Measurements from ENCODE around the gene ZNF57. TPM values are rescaled to one million over a fixed set of nuclear protein-coding genes. Genes with fewer than 3 reads are reported as not detected.

Gene ZNF57
- total and polyA plus RNA-seq, 2 of the 13 experiments (the other 11 are each of a cell fraction or from before 2014, with no cell fraction given), result 6.6 to 17.5 TPM

GRCh38 chr19:2906631-2907195 is 6.0 kb downstream of the ZNF57 start:
- ATAC-seq, result no peak
- CTCF ChIA-PET (ENCODE audit: low intra/inter-chr PET ratio, low total read pairs), result no interaction called here
- Histone ChIP-seq H3K4me2 (ENCODE audit: low read depth, low read length) (no peak overlapping the region), H3K4me1 (ENCODE audit: insufficient read depth, low read length) (peaks cover 47% of the 10 kb centered on the region), H3K9ac (ENCODE audit: insufficient read depth, low read depth, low read length) (no peak overlapping the region), H3K36me3 (replicated peaks in 1 of 2; ENCODE audit: control insufficient read depth in 1 of 2, insufficient read depth in 2 of 2, low read length in 2 of 2) (peaks cover 0 to 2% of the 10 kb centered on the region in 2 experiments; a peak in 2 of 5 replicates), H3K79me2 (ENCODE audit: insufficient read depth, low read length) (peaks cover 84% of the 10 kb centered on the region), H4K20me1 (ENCODE audit: insufficient read depth, low read length) (peaks cover 23% of the 10 kb centered on the region), H2AFZ (ENCODE audit: low read length) (no peak overlapping the region), H3K9me3 (ENCODE audit: low read length) (no peaks in the 10 kb centered on the region), H3K27ac (ENCODE audit: extremely low read length, insufficient read depth, low read length) (no peak overlapping the region), H3K4me3 (replicated peaks in 1 of 3; ENCODE audit: insufficient read depth in 1 of 3, low read depth in 2 of 3, low read length in 3 of 3) (no peak overlapping the region), H3K27me3 (ENCODE audit: control insufficient read depth in 1 of 2, insufficient read depth in 2 of 2, low read length in 2 of 2) (no peaks in the 10 kb centered on the region)
- in situ Hi-C loops (cut with HindIII; ENCODE audit: extremely low pct_ligation_motif_present, low pct_unique_long_range_greater_than_20kb) (no loop called here), intact Hi-C loops (cut with micrococcal nuclease; ENCODE audit: unreplicated experiment) (no loop called here)
- FAIRE-seq, result no peak
- BruUV-seq (replicated peaks), result no TSS peak
- POLR2A ChIA-PET, result no interaction called here
- TF ChIP-seq JARID2 (CRISPR knock-in tag; IDR thresholded peaks at IDR 0.05; ENCODE audit: insufficient replicate concordance) (no peak), STAG1 (CRISPR knock-in tag; IDR thresholded peaks at IDR 0.05) (no peak), KDM6A (CRISPR knock-in tag; IDR thresholded peaks at IDR 0.05; ENCODE audit: low read depth) (no peak), THYN1 (CRISPR knock-in tag; IDR thresholded peaks at IDR 0.05; ENCODE audit: borderline replicate concordance, low read depth) (no peak)
- DNase-seq (ENCODE audit: low spot score), result no peak
- 95% methylated on average over 12 of the region's 20 CpGs for WGBS (ENCODE audit: low lambda C conversion rate)

DNA sequence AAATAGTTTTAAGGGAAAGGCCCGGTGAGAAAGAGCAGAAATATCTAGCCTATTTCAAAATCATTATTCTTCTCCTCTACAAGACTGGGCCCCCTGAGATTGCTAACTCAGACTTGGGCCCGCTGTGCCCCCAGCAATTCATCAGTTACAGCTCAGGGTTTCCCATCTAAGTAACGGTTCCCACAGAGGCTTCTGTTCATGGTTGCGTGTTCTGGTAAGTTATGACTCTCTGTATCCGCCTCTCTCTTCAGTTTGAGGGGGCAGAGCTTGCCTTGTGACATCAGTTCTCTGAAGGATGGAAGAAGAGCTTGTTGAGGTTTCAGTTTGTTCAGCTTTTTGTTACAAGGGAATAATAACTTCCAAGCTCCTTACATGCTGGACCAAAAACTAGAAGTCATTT is 11.6 kb downstream of the ZNF57 start:
- H3K27ac ChIP-seq (ENCODE audit: extremely low read length, insufficient read depth, low read length), result no peak overlapping the region
- in situ Hi-C loops (cut with HindIII; ENCODE audit: extremely low pct_ligation_motif_present, low pct_unique_long_range_greater_than_20kb) (no loop called here), intact Hi-C loops (cut with micrococcal nuclease; ENCODE audit: unreplicated experiment) (no loop called here)
- H3K27me3 ChIP-seq (ENCODE audit: control insufficient read depth in 1 of 2, insufficient read depth in 2 of 2, low read length in 2 of 2), result no peaks in the 10 kb centered on the region
- WGBS (ENCODE audit: low lambda C conversion rate), result 91% methylated on average over 5 of the region's 5 CpGs
- no peaks in the 10 kb centered on the region for H3K9me3 ChIP-seq (ENCODE audit: low read length)
- no peak for FAIRE-seq
- BruUV-seq (replicated peaks), result no TSS peak
- H3K9ac ChIP-seq (ENCODE audit: insufficient read depth, low read depth, low read length), result no peak overlapping the region
- peaks cover 11 to 33% of the 10 kb centered on the region in 2 experiments for H3K36me3 ChIP-seq (replicated peaks in 1 of 2; ENCODE audit: control insufficient read depth in 1 of 2, insufficient read depth in 2 of 2, low read length in 2 of 2)
- H3K4me3 ChIP-seq (replicated peaks in 1 of 3; ENCODE audit: insufficient read depth in 1 of 3, low read depth in 2 of 3, low read length in 3 of 3), result no peak overlapping the region
- ATAC-seq, result no peak
- ChIA-PET POLR2A (interaction anchor here (1.7 kb wide), 1 partner anchor 10 kb away, joined by 4 read pairs; no protein-coding TSS in a partner anchor), CTCF (ENCODE audit: low intra/inter-chr PET ratio, low total read pairs) (no interaction called here)
- H3K4me1 ChIP-seq (ENCODE audit: insufficient read depth, low read length), result 0 out of 2 replicates have a peak, but pooled peaks cover 5% of the 10 kb centered on the region
- H2AFZ ChIP-seq (ENCODE audit: low read length), result no peak overlapping the region
- peaks cover 5% of the 10 kb centered on the region for H4K20me1 ChIP-seq (ENCODE audit: insufficient read depth, low read length)
- H3K4me2 ChIP-seq (ENCODE audit: low read depth, low read length), result no peak overlapping the region
- DNase-seq (ENCODE audit: low spot score), result no peak
- H3K79me2 ChIP-seq (ENCODE audit: insufficient read depth, low read length), result peaks cover 69% of the 10 kb centered on the region
- no peak for TF ChIP-seq ZNF776 (CRISPR knock-in tag; IDR thresholded peaks at IDR 0.05)
